Measurements from ENCODE around the gene ISG20.
"Not testable (repeated sequence)": the region's sequence is repeated elsewhere in the genome, so short reads cannot be mapped to it uniquely, and the experiment has no call there.

The ISG20 gene

GRCh38 chr15:88634449-88634848, 4.4 kb upstream of the ISG20 start:
- peaks cover 67% of the 10 kb centered on the region for H3K4me1 ChIP-seq
- no peaks in the 10 kb centered on the region for H3K27me3 ChIP-seq
- no peak overlapping the region for H3K9ac ChIP-seq
- peak overlapping the region; percentile 86; the same call in 1 of the 2 replicates for H3K27ac ChIP-seq
- H3K36me3 ChIP-seq = peaks cover 57% of the 10 kb centered on the region
- no peaks in the 10 kb centered on the region for H3K9me3 ChIP-seq
- H3K4me3 ChIP-seq = no peak overlapping the region
- H4K20me1 ChIP-seq = peaks cover 37% of the 10 kb centered on the region
- H3K4me2 ChIP-seq = peak overlapping the region; percentile 61
- no peak for TF ChIP-seq Cebpa-rat (IDR thresholded peaks at IDR 0.05)

- no peak for TF ChIP-seq Cebpa-rat (IDR thresholded peaks at IDR 0.05)
- Histone ChIP-seq H3K4me1 (peaks cover 67% of the 10 kb centered on the region), H3K36me3 (peaks cover 49% of the 10 kb centered on the region), H3K4me2 (peak overlapping the region; percentile 61), H3K27me3 (no peaks in the 10 kb centered on the region), H4K20me1 (peaks cover 29% of the 10 kb centered on the region), H3K9ac (no peak overlapping the region), H3K9me3 (no peaks in the 10 kb centered on the region), H3K27ac (peak overlapping the region; percentile 86), H3K4me3 (no peak overlapping the region; the same call in 1 of the 2 replicates)
Measured at GRCh38 chr15:88635318-88635717, 3.5 kb upstream of the ISG20 start.

- H3K4me2 ChIP-seq = peak overlapping the region; percentile 61
- H3K4me1 ChIP-seq = peaks cover 74% of the 10 kb centered on the region
- no peak overlapping the region; the same call in 1 of the 2 replicates for H3K4me3 ChIP-seq
- TF ChIP-seq Cebpa-rat (IDR thresholded peaks at IDR 0.05) = no peak
- H3K36me3 ChIP-seq = peaks cover 41% of the 10 kb centered on the region
- no peaks in the 10 kb centered on the region for H3K9me3 ChIP-seq
- no peaks in the 10 kb centered on the region for H3K27me3 ChIP-seq
- H3K27ac ChIP-seq = peak overlapping the region; percentile 86
- no peak overlapping the region for H3K9ac ChIP-seq
- peaks cover 21% of the 10 kb centered on the region for H4K20me1 ChIP-seq
Measured at GRCh38 chr15:88636050-88636449, 2.8 kb upstream of the ISG20 start.

DNA sequence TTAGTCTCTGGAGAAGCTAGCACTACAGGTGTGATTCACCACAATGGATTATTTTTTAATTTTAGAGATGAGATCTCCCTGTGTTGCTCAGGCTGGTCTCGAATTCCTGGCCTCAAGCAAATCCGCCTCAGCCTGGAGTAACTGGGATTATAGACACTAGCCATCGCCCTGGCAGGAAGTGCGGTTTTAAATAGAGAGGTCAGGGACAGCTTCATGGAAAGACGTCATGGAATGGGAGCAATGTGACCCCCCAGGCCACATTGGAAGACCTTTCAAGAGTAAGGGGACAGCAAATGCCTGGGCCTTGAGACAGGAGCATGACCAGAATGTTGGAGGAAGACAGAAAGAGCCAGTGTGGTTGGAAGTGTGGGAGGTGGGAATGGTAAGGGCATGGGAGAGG, 2.2 kb upstream of the ISG20 start:
- Histone ChIP-seq H4K20me1 (peaks cover 15% of the 10 kb centered on the region), H3K36me3 (peaks cover 35% of the 10 kb centered on the region), H3K27ac (peak overlapping the region; percentile 86; the same call in 1 of the 2 replicates), H3K4me3 (no peak overlapping the region), H3K4me2 (peak overlapping the region; percentile 61), H3K4me1 (peaks cover 80% of the 10 kb centered on the region), H3K9ac (no peak overlapping the region), H3K9me3 (no peaks in the 10 kb centered on the region), H3K27me3 (no peaks in the 10 kb centered on the region)
- TF ChIP-seq Cebpa-rat (IDR thresholded peaks at IDR 0.05) = no peak

DNA sequence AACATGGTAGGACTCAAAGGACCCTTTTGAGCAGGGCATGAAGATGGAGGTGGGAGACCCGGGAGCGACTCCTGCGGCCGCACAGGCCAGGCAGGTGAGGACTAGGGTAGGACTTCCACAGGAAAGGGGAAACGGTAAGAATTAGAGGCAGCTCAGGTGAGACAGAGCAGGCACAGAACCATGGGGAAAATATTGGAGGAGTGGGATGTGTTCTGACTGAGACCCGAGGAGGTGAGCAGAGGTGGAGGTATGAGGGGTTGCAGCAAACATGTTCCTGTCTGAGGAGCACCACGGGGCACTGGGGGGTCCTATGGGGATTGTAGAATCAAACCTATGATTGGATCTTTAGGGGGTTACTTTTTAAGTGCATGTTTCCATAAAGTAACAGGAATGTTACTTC, 1.4 kb upstream of the ISG20 start:
- Histone ChIP-seq H3K9ac (no peak overlapping the region), H3K27me3 (no peaks in the 10 kb centered on the region), H3K36me3 (peaks cover 28% of the 10 kb centered on the region), H3K4me2 (peak overlapping the region; percentile 87), H3K27ac (peak overlapping the region; percentile 86; the same call in 1 of the 2 replicates), H4K20me1 (peaks cover 9% of the 10 kb centered on the region; the same call in 1 of the 2 replicates), H3K4me1 (peaks cover 86% of the 10 kb centered on the region), H3K4me3 (no peak overlapping the region), H3K9me3 (no peaks in the 10 kb centered on the region)
- no peak for TF ChIP-seq Cebpa-rat (IDR thresholded peaks at IDR 0.05)

DNA sequence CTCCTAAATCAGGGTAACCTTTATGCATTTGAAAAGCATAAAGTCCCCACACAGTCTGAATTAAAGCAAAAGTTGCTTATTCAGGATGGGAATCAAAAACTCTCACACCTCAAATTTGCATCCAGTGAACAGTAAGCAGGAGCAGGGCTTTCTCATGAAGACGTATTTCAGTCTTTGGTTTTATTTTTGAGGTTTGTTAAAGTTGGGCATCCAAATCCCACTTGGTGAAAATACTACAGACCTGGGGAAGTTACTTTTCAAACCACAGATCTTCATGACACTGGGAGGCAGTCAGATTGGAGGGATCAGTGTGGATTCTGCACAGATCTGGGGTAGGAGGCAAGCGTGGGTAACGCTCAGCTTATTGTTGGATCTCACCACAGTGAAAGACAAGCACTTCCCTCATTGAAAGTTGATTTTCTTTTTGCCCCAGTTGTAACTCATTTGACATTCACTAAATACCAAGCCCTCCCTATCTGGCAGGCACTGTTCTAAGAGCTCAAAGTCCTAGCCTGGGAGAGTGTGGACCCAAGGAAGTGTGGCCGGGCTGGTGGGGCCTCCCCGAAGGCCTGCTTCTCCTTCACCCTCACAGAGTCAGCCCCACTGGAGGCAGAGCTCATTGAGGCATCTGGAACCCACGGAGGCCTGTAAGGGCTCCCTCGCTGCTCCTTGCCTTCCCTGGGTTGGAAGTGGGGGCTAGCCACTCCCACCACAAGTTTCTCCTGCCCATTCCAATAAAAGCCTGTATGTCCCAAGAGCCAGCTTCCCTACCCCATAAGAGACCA, 783 bp upstream of the ISG20 start:
- Histone ChIP-seq H3K4me1 (peaks cover 85% of the 10 kb centered on the region), H3K27me3 (no peaks in the 10 kb centered on the region), H3K4me3 (peak overlapping the region; percentile 62), H3K4me2 (peak overlapping the region; percentile 87), H3K9ac (peak overlapping the region; percentile 75), H4K20me1 (0 out of 2 replicates have a peak, but pooled peaks cover 7% of the 10 kb centered on the region), H3K36me3 (peaks cover 22% of the 10 kb centered on the region), H3K27ac (peak overlapping the region; percentile 86), H3K9me3 (no peaks in the 10 kb centered on the region)
- TF ChIP-seq Cebpa-rat (IDR thresholded peaks at IDR 0.05) = no peak

DNA sequence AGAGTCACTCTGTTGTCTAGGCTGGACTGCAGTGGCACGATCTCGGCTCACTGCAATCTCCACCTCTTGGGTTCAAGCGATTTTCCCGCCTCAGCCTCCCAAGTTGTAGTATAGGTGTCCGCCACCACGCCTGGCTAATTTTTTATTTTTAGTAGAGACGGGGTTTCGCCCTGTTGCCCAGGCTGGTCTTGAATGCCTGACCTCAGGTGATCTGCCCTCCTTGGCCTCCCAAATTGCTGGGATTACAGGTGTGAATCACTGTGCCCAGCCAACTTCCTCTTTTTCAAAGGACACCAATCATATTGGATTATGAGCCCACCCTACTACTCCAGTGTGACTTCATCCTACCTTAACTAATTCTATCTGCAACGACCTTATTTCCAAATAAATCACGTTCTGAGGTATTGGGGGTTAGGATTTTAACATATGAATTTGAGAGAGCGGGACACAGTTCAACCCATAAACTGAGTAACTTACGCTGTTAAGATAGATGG, 3.2 kb downstream of the ISG20 start:
- H3K27me3 ChIP-seq = no peaks in the 10 kb centered on the region
- no peak overlapping the region for H3K9ac ChIP-seq
- H3K27ac ChIP-seq = peak overlapping the region; percentile 86; the same call in 1 of the 2 replicates
- H3K4me1 ChIP-seq = peaks cover 57% of the 10 kb centered on the region
- H3K9me3 ChIP-seq = no peaks in the 10 kb centered on the region
- H4K20me1 ChIP-seq = no peaks in the 10 kb centered on the region
- H3K4me2 ChIP-seq = peak overlapping the region; percentile 87
- no peak for TF ChIP-seq Cebpa-rat (IDR thresholded peaks at IDR 0.05)
- H3K36me3 ChIP-seq = no peaks in the 10 kb centered on the region; the same call in 1 of the 2 replicates
- no peak overlapping the region for H3K4me3 ChIP-seq

- H3K4me3 ChIP-seq, H3K36me3 ChIP-seq, H3K27ac ChIP-seq: not testable (repeated sequence)
Measured at GRCh38 chr15:88642514-88642913, 3.7 kb downstream of the ISG20 start.

DNA sequence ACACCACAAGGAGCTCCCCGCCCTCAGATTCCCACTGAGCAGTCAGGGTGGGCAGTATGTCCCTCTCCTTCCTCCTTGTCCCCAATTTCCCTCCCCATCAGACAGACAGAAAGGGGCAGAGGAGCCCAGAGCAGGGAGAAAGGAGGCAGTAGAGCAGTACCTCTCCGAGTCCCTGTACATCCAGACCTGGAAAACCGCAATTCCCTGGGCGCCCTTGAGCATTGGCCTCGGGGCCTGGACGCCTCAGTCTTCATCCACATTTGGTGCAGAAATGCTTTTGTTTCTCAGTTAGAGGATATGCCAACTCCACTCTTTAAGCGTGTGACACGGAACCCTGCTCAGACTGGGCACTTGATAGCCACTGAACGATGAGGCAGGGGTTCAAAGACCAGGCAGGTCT, 5.9 kb downstream of the ISG20 start:
- no peak for TF ChIP-seq Cebpa-rat (IDR thresholded peaks at IDR 0.05)
- no peak overlapping the region for H3K9ac ChIP-seq

More at GRCh38 chr15:88642514-88642913, 3.7 kb downstream of the ISG20 start:
- not testable (repeated sequence) for H4K20me1 ChIP-seq, H3K9ac ChIP-seq, H3K9me3 ChIP-seq, H3K4me2 ChIP-seq, H3K27me3 ChIP-seq
- peaks cover 57% of the 10 kb centered on the region for H3K4me1 ChIP-seq

More for the DNA sequence above, 5.9 kb downstream of the ISG20 start:
- H3K4me3 ChIP-seq = no peak overlapping the region
- no peaks in the 10 kb centered on the region; the same call in 1 of the 2 replicates for H3K36me3 ChIP-seq
- peaks cover 55% of the 10 kb centered on the region for H3K4me1 ChIP-seq
- no peaks in the 10 kb centered on the region for H3K27me3 ChIP-seq
- 0 out of 2 replicates have a peak, but pooled peaks cover 7% of the 10 kb centered on the region for H4K20me1 ChIP-seq
- no peak overlapping the region for H3K4me2 ChIP-seq
- no peak overlapping the region for H3K27ac ChIP-seq
- H3K9me3 ChIP-seq = no peaks in the 10 kb centered on the region
